SU-DHL-6 (cell line): ENCODE measurements around the gene HOXD10.

Experiments used
- CTCF ChIP-seq: fragments of 200-600 bp; sonication (generic); IDR thresholded peaks from one replicate; pipeline ENCODE4 v1.5.1; 2017; ENCODE audit warnings: antibody characterized with exemption, mild to moderate bottlenecking, low read length, moderate library complexity; ENCODE audit not compliant: insufficient read depth, poor library complexity, severe bottlenecking
- EZH2phosphoT487 ChIP-seq: fragments of 200-600 bp; sonication (generic), shearing (Covaris generic); conservative IDR thresholded peaks from 2 replicates; pipeline ENCODE4 v1.6.1; 2018; ENCODE audit warnings: mild to moderate bottlenecking, antibody characterized with exemption, low read length, moderate library complexity, mixed read lengths

GRCh38 chr2:176099159-176099727, 17.3 kb upstream of the HOXD10 start:
- TF ChIP-seq CTCF (no peak), EZH2phosphoT487 (no peak)
